SK-N-SH (cell line): ENCODE measurements around the gene RAD52. TPM values are rescaled to one million over a fixed set of nuclear protein-coding genes. Genes with fewer than 3 reads are reported as not detected.

Experiments used
- CTCF ChIA-PET: fragments of 300-600, 350-600 bp; formaldehyde crosslinking; extraction: SDS; loops from one replicate; lab custom pipeline; 2021; lab: Yijun Ruan, JAX
- POLR2A ChIA-PET: fragments of 350-600 bp; sonication (Branson Sonifier 250); formaldehyde crosslinking; extraction: SDS; loops from one replicate; lab custom pipeline; 2020; ENCODE audit warnings: antibody characterized with exemption, inconsistent platforms; lab: Yijun Ruan, JAX
- DNase-seq: peaks from one replicate; pipeline ENCODE4 v3.0.0; 2012
- H2AFZ ChIP-seq: fragments of 200-600 bp; sonication (generic); 2 replicates; pipeline ENCODE4 v1.8.1; 2016; ENCODE audit warnings: antibody characterized with exemption, mild to moderate bottlenecking, low read depth
- H3F3A ChIP-seq: fragments of 200-600 bp; sonication (generic); replicated peaks from 2 replicates; pipeline ENCODE3; 2016; ENCODE audit warnings: antibody characterized with exemption, mild to moderate bottlenecking; ENCODE audit not compliant: insufficient read depth
- H3K27ac ChIP-seq, 2 experiments: fragments of 200-500 bp in 1 of 2; fragments of 200-600 bp in 1 of 2; sonication (Bioruptor generic) in 1 of 2; sonication (generic), shearing (Covaris generic) in 1 of 2; 2 replicates each; pipeline versions ENCODE4 v1.5.1 to v1.6.1; 2014 to 2016; ENCODE audit warnings: low read depth in 2 of 2, inconsistent platforms in 1 of 2, low read length in 1 of 2, mild to moderate bottlenecking in 1 of 2, mixed read lengths in 1 of 2
- H3K27me3 ChIP-seq: fragments of 200-600 bp; sonication (generic), shearing (Covaris generic); 2 replicates; pipeline ENCODE4 v1.6.1; 2016; ENCODE audit warnings: mixed run types; ENCODE audit not compliant: insufficient read depth
- H3K36me3 ChIP-seq, 2 experiments: fragments of 200-500 bp in 1 of 2; fragments of 200-600 bp in 1 of 2; sonication (Bioruptor generic) in 1 of 2; sonication (generic) in 1 of 2; replicated peaks in 1 of 2; 2 replicates each; pipeline versions ENCODE3 to v1.5.1; 2014 to 2016; ENCODE audit warnings: low read length in 1 of 2, mild to moderate bottlenecking in 1 of 2; ENCODE audit not compliant: insufficient read depth in 2 of 2, control insufficient read depth in 1 of 2
- H3K4me1 ChIP-seq, 2 experiments: fragments of 200-500 bp in 1 of 2; fragments of 200-600 bp in 1 of 2; sonication (Bioruptor generic) in 1 of 2; sonication (generic), shearing (Covaris generic) in 1 of 2; 2 replicates each; pipeline versions ENCODE4 v1.5.1 to v1.6.1; 2014 to 2016; ENCODE audit warnings: low read depth in 1 of 2, low read length in 1 of 2, mixed run types in 1 of 2; ENCODE audit not compliant: insufficient read depth in 2 of 2, control insufficient read depth in 1 of 2
- H3K4me2 ChIP-seq: fragments of 200-600 bp; sonication (generic), shearing (Covaris generic); 2 replicates; pipeline ENCODE4 v1.6.1; 2017; ENCODE audit warnings: mixed run types
- H3K4me3 ChIP-seq, 2 experiments: fragments of 200-500 bp in 1 of 2; fragments of 200-600 bp in 1 of 2; sonication (Bioruptor generic) in 1 of 2; sonication (generic), shearing (Covaris generic) in 1 of 2; 2 replicates each; pipeline versions ENCODE4 v1.5.1 to v1.8.1; 2014 to 2016; ENCODE audit warnings: low read depth in 2 of 2, inconsistent platforms in 1 of 2, low read length in 1 of 2, mild to moderate bottlenecking in 1 of 2, mixed read lengths in 1 of 2, moderate library complexity in 1 of 2
- H3K79me2 ChIP-seq: fragments of 200-600 bp; sonication (generic); 2 replicates; pipeline ENCODE4 v1.8.1; 2017; ENCODE audit warnings: mild to moderate bottlenecking; ENCODE audit not compliant: insufficient read depth
- H3K9ac ChIP-seq: fragments of 200-600 bp; sonication (generic); 2 replicates; pipeline ENCODE4 v1.6.1; 2017; ENCODE audit warnings: mixed run types
- H3K9me2 ChIP-seq: fragments of 200-600 bp; sonication (generic); 2 replicates; pipeline ENCODE4 v1.6.1; 2017; ENCODE audit warnings: mixed run types
- H3K9me3 ChIP-seq: fragments of 200-600 bp; sonication (generic); 2 replicates; pipeline ENCODE4 v1.6.1; 2017; ENCODE audit warnings: mixed run types, mild to moderate bottlenecking, moderate library complexity
- H4K20me1 ChIP-seq: fragments of 200-600 bp; sonication (generic); 2 replicates; pipeline ENCODE4 v1.6.1; 2017; ENCODE audit warnings: mild to moderate bottlenecking, mixed run types; ENCODE audit not compliant: insufficient read depth
- CHD2 ChIP-seq: fragments of 150-350 bp; IDR thresholded peaks from 2 replicates; pipeline ENCODE4 v1.6.1; 2018; ENCODE audit warnings: low read length; ENCODE audit not compliant: partially characterized antibody
- IRF3 ChIP-seq: fragments of 150-350 bp; IDR thresholded peaks from 2 replicates; pipeline ENCODE4 v1.6.1; 2016; ENCODE audit warnings: mild to moderate bottlenecking, low read depth, low read length
- MAX ChIP-seq: IDR thresholded peaks from 2 replicates; pipeline ENCODE4 v1.4.0; 2012; ENCODE audit warnings: low read depth
- MXI1 ChIP-seq: IDR thresholded peaks from 2 replicates; pipeline ENCODE4 v1.6.1; 2012; ENCODE audit warnings: mild to moderate bottlenecking, low read depth, low read length, improper control_type of control experiment
- NFIC ChIP-seq: IDR thresholded peaks from 2 replicates; pipeline ENCODE4 v1.4.0; 2012; ENCODE audit warnings: borderline replicate concordance
- NRF1 ChIP-seq: IDR thresholded peaks from 2 replicates; pipeline ENCODE4 v1.6.1; 2012; ENCODE audit warnings: low read depth, mild to moderate bottlenecking, low read length
- RAD21 ChIP-seq: IDR thresholded peaks from 2 replicates; pipeline ENCODE4 v1.6.1; 2012; ENCODE audit warnings: mild to moderate bottlenecking, low read length
- SIN3A ChIP-seq: IDR thresholded peaks from 2 replicates; pipeline ENCODE4 v1.6.1; 2012; ENCODE audit warnings: low read depth, mild to moderate bottlenecking, low read length, moderate library complexity, borderline replicate concordance
- TEAD4 ChIP-seq: IDR thresholded peaks from 2 replicates; pipeline ENCODE4 v1.4.0; 2012; ENCODE audit warnings: mild to moderate bottlenecking, borderline replicate concordance; ENCODE audit not compliant: insufficient read depth
- USF1 ChIP-seq: IDR thresholded peaks from 2 replicates; pipeline ENCODE4 v1.4.0; 2012; ENCODE audit warnings: low read depth, borderline replicate concordance
- WGBS: methylation state at CpG from one replicate; pipeline ENCODE4 v1.1.6; 2017; ENCODE audit warnings: low lambda C conversion rate; 5-methylcytosine and 5-hydroxymethylcytosine counted together
- polyA plus RNA-seq, 3 experiments: library from polyadenylated mRNA; depleted of rRNA; stranded (reverse); fragments of >200 nt; gene quantifications; 2 replicates each; pipeline ENCODE4 v1.2.3, GENCODE V29; 2012

RAD52 gene
- polyA plus RNA-seq, 1 of the 3 experiments (the other 2 are of a cell fraction) = 11.2 TPM

- Histone ChIP-seq H4K20me1 (no peaks in the 10 kb centered on the region), H3K4me3 (no peak overlapping the region), H3F3A (peaks cover 3% of the 10 kb centered on the region), H3K4me2 (no peak overlapping the region), H2AFZ (no peak overlapping the region), H3K9ac (no peak overlapping the region), H3K9me3 (no peaks in the 10 kb centered on the region), H3K4me1 (no peaks in the 10 kb centered on the region; a peak in 1 of 4 replicates), H3K79me2 (no peaks in the 10 kb centered on the region), H3K36me3 (no peaks in the 10 kb centered on the region), H3K9me2 (no peaks in the 10 kb centered on the region), H3K27me3 (no peaks in the 10 kb centered on the region), H3K27ac (no peak overlapping the region)
- WGBS = 83% methylated on average over 5 of the region's 5 CpGs
- ChIA-PET POLR2A (no interaction called here), CTCF (interaction anchor here (1.0 to 1.2 kb wide), 2 partner anchors 9 to 114 kb away, joined by 5 read pairs; no protein-coding TSS in a partner anchor)
- no peak for TF ChIP-seq NFIC
- DNase-seq = no peak
These were observed 29.9 kb upstream of the RAD52 start for GRCh38 chr12:979349-979748.

- 98% methylated on average over 4 of the region's 4 CpGs for WGBS
- H3K36me3 ChIP-seq = no peaks in the 10 kb centered on the region
- H2AFZ ChIP-seq = no peak overlapping the region
- H4K20me1 ChIP-seq = no peaks in the 10 kb centered on the region
- H3K4me2 ChIP-seq = no peak overlapping the region
- peaks cover 3% of the 10 kb centered on the region for H3F3A ChIP-seq
- CTCF ChIA-PET = interaction anchor here (0.8 to 1.6 kb wide), 2 partner anchors 25 to 116 kb away, joined by 3 to 4 read pairs; no protein-coding TSS in a partner anchor
- DNase-seq = no peak
- no peaks in the 10 kb centered on the region for H3K79me2 ChIP-seq
- H3K4me3 ChIP-seq = no peak overlapping the region
- no peak overlapping the region for H3K9ac ChIP-seq
- no peaks in the 10 kb centered on the region; a peak in 1 of 4 replicates for H3K4me1 ChIP-seq
- H3K27me3 ChIP-seq = no peaks in the 10 kb centered on the region
- POLR2A ChIA-PET = no interaction called here
- no peak for TF ChIP-seq SIN3A
- TF ChIP-seq MXI1 = no peak
- no peak for TF ChIP-seq NRF1
- no peak for TF ChIP-seq IRF3
- H3K9me2 ChIP-seq = no peaks in the 10 kb centered on the region
- no peak overlapping the region for H3K27ac ChIP-seq
- no peaks in the 10 kb centered on the region for H3K9me3 ChIP-seq
These were observed 27.7 kb upstream of the RAD52 start for GRCh38 chr12:977156-977555.

GRCh38 chr12:976644-977043, 27.1 kb upstream of the RAD52 start:
- Histone ChIP-seq H3F3A (no peaks in the 10 kb centered on the region), H3K9ac (no peak overlapping the region), H3K4me1 (no peaks in the 10 kb centered on the region; a peak in 1 of 4 replicates), H3K36me3 (no peaks in the 10 kb centered on the region), H3K9me3 (no peaks in the 10 kb centered on the region), H3K27ac (no peak overlapping the region), H4K20me1 (no peaks in the 10 kb centered on the region), H3K79me2 (no peaks in the 10 kb centered on the region), H3K4me3 (no peak overlapping the region), H3K4me2 (no peak overlapping the region), H2AFZ (no peak overlapping the region), H3K27me3 (no peaks in the 10 kb centered on the region), H3K9me2 (no peaks in the 10 kb centered on the region)
- no peak for DNase-seq
- ChIA-PET POLR2A (no interaction called here), CTCF (interaction anchor here (0.8 to 1.1 kb wide), 2 partner anchors 107 to 116 kb away, joined by 3 read pairs; no protein-coding TSS in a partner anchor)
- 83% methylated on average over 6 of the region's 6 CpGs for WGBS
- no peak for TF ChIP-seq MAX
- no peak for TF ChIP-seq TEAD4
- TF ChIP-seq SIN3A = no peak
- no peak for TF ChIP-seq USF1
- no peak for TF ChIP-seq RAD21
- TF ChIP-seq CHD2 = no peak
- no peak for TF ChIP-seq NRF1
